ENCODE results near the gene SH3PXD2A.

SH3PXD2A gene

DNA sequence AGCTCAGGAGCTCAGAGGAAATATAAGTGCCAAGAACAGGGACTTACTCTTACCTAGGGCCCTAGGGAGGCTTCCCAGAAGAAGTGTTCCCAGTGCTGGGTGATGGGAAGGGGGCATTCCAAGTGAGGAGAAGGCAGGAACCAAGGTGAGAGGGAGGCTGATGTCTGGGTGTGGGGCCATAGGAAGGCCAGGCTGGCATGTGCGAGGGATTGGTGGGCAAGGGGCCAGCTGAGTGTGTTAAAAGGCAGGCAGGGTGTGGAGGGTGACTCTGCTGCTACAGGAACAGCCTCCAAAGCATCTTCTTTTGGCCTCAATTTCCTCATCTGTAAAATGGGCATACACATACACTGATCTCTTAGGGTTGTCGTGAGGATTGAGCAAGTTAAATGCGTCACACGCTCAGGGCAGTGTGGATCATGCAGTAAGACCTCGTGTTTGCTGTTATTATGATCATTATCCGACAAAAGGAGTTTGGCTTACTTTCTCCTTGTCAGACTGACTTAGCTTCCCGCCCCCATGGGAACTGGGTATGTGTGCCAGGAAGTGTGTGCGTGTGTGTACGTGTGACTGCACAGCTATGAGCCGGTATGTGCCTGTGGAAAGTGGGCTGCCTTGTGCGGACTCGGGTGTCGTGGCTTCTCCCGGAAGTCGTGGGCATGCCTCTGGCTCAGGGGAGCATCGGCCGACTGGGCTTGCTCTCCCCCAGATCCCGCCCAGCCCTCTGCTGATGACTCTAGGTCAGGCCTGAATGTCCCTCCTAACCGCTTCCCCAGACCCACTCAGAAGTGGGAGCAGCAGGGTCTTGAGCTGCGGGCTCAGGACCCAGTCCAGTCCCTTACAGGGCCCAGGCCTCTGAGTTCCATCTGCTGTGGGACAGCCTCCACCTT lies 302.3 kb downstream of the SH3PXD2A start:
- DNase-seq, result no peak

DNA sequence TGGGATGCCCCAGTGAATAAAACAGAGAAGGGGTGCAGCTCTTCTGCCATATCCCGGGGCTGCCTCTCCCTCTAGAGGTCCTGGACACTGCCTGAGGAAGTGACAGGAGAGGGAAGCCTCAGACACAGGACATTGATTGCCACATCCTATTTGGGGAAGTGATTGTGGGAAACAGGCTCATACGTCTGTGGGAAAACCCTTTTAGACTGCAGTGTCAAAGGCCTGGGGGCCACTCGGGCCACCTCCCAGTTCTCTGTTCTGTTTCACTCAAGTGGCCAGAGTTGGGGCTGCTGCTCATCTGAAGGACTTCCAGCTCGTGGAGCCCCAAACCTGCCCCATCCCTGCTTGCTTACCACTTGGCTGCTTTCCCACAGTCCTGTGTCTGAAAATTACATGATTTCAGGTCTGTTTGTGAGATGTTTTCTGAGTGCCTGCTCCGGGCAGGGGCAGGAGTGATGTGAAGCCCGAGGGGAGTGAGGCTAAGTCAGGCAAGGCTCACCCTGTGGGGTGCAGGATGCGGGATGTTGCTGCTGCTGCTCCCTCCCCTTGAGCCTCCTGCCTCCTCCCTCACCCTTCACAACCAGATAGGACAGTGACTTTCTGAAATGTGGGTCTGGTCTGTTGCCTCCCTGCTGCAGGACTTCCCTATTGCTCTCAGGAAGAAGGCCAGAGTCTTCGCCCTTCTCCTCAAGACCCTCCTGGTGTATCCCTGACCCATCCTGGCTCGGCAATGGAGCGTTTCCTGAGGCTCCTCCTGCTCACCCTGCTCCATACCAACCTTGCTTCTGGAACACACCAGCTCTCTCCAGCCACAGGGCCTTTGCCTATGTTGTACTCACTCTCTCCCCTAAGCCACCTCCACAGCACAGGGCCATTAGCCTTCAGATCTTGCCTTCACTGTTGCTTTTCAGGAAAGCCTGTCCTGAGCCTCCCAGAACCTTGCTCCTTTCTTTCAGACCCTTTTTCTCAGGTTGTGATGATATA lies 303.5 kb downstream of the SH3PXD2A start:
- DNase-seq, result no peak

DNA sequence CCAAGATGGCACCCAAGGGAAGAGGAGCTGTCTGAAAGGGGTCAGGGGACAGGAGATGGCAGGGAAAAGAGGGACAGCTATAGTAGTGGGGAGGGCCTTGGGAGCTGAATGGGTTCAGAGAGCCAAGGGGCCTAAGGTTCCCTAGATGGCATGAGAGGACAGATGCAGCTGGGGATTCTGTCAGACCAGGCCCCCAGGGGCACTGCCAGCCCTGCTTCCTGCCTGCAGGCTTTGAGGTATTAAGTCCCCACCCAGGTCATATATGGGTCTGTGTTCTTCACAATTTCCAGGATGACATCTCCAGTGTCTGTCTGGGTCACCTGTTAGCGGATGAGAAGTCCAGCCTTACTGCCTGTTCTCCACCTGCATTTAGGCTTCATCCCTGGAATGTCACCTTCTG lies 305.1 kb downstream of the SH3PXD2A start:
- DNase-seq, result no peak

DNA sequence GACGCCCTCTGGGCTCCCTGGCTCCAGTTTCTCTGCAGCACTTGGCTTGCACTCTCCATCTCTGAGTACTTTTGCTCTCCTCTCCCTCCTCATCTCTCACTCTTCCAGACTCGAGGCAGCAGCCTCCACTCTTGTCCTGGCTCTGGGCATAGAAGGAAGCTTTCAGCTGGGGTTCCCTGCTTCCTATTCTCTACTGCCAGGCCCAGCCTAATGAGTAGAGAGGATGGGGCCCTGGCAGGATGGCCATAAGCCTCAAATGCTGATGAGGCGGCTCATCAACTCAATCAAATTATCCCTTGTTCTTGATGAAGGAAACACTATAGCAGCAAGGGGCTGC lies 306.1 kb downstream of the SH3PXD2A start:
- DNase-seq, result no peak

DNA sequence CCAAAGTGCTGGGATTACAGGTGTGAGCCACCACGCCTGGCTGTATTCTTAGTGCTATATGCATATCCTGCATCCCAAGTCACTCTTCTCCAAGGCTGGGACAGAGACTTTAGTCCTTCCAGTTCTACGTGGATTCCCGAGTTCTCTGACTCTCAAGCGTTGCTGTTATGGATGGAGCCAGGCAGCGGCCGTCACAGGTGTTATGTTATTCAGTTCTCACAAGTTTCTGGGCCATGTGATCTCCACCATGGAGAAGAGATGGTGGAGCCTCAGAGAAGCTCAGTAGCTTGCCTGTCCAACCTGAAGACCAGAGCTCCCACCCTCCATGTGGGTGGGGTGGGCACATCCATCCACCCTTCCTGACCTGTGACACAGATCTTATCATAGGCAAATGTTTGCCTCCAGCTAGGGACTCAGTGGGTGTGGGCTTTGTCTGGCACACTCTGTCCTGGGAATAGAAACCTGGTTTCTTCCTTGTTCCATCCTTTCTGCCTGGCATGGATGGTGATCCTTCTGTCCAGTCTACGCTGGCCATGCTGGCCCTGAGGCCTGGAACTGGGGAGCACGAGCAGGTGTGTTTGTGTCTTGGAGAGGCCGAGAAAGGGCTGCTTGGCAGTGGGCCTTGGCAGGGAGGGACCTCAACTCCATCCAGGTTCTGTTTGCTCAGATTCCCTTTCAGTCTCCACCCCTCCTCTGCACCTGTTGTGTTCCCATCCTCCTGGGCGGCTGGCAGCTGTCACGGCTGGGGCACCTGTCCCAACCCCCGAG lies 306.6 kb downstream of the SH3PXD2A start:
- DNase-seq, result no peak

DNA sequence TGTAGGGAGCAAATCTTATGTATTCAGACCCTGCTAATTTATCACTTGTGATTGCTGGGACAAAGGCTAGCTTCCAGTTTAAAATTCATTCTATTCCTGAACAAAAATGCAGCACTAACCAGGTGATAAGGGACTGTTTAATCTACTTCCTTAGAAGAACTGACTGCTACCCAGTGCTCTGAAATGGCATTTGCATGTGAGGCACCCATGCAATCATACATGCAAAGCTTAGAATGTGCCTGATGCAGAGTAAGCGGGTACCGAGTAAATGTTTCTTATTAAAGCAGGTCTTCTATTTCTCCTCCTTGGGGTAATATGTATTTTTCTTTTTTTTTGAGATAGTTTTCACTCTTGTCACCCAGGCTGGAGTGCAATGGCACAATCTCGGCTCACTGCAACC lies 307.4 kb downstream of the SH3PXD2A start:
- DNase-seq, result no peak

DNA sequence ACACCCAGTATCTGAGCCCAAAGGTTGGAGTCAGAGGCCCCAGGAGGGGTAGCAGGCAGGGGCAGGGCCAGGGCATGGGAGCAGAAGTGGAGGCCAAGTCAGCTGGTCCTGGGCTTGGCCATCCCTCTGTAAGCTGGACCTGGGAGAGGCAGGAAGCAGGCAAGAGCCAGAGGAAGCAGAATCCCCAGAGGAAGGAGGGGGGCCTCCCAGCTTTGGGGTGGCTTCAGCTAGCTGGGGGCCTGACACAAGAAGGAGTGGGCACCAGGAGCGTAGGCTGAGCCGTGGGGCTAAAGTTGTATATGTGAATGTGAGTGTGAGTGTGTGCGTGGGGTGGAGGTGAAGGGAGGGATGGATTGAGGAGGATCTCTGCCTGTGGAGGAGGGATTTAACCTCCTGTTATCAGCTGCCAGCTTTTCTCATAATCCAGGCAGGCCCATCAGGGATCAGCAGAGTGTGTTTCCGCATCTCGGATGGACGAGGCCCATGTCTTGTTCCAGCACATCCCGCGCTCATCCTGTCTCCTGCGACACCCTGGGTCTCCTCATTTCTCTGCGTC lies 307.9 kb downstream of the SH3PXD2A start:
- DNase-seq, result no peak

DNA sequence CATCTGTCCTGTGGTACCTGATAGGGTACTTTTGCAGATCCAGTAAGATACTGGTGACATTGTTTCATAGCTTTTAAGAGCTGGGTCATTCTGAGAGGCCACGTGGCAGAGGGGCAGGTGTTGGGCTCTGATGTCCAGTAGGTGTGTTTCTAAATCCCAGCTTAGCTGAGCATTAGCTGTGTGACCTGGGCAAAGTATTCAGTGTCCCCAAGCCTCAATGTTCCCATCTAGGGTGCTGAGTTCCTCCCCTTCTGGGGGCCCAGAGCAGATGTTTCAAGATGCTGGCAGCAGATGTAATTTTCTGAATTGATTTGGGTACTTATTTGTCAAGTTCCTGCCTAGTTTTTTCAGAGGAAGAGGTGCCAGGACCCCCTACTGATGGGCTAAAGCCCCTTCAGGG lies 309.0 kb downstream of the SH3PXD2A start:
- DNase-seq, result no peak

DNA sequence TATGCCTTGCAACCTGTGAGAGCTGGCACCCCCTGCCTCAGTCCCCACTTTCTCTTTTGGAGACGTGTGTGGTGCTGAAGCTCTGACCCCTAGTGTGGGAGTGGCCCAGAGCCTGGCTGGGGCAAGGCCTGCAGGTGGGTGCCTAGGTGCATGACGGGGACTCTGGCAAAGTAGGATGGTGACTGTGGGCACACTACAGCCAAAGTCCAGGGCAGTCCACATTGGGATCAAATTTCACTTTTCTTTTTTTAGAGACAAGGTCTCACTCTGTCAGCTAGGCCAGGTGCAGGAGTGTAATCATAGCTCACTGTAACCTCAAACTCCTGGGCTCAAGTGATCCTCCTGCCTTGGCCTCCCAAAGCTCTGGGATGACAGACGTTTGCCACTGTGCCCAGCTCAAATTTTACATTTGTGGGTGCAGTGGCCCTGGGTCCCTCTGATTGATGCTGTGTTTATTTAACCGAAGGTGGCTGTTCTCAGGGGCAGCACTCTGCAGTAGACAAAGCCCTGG lies 309.6 kb downstream of the SH3PXD2A start:
- no peak for DNase-seq

DNA sequence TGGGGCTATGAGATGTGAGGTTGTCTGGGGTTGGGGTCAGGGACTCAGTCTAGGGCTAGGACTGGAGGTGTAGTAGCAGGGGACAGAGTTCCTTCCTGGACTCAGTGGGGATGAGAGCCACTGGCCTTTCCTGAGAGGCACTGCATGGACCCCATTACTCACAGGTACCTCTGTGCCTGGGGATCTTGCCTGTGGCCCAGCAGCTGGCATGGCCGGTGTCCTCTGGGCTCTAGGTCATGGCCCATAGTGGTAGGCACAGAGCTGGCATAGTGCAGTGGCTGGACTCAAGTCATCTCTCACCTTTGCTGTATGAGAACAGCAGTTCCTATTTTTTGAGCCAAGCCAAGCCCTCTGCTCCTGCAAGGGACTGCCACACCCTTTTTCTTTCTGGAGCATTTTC lies 310.0 kb downstream of the SH3PXD2A start:
- no peak for DNase-seq

DNA sequence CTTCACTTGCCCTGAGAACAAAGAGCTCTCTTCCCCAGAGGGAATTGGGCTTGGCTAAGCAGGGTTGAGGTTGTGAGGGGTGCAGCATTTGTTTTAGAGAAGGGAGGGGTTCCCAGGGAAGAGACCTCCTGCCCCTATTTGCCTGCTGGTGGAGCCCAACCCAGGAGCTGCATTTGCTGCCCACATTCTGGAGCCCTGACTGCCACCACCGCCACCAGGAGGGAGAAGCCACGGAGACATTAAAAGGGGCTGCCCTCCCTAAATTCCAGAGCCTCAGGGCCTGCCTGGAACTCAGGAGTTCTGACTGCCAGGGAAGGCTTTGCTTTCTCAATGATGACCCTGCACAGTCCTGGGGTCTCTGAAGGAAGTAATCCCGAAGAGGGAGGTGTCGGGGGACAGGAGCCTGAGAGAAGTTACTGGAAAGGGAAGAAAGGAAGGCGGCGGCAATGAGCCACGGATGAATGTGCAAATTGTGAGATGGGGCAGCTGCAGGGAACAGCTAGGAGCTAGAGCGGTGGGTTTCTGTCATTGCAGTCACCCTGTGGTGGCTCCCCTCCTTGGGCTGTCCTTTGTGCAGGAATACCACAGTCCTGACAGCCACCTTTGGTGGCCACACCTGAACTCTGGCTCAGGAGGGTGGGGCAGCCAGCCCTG lies 310.6 kb downstream of the SH3PXD2A start:
- no peak for DNase-seq

All from T1000 (cell line).